Thyroid gland (tissue), 4 donors: ENCODE data around the gene HDGFL3. TPM values are rescaled to one million over a fixed set of nuclear protein-coding genes. Genes with fewer than 3 reads are reported as not detected.

Experiments used
- DNase-seq, 2 donors: peaks; one replicate each; pipeline ENCODE4 v3.0.0-alpha.2; 2019
- H3K27ac ChIP-seq, 3 donors: fragments of 200-600 bp; sonication (generic); 1 replicate in 2 of 3; 2 replicates in 1 of 3; pipeline ENCODE4 v1.5.1; 2016 to 2019; ENCODE audit warnings: mild to moderate bottlenecking in 1 of 3, moderate library complexity in 1 of 3
- H3K27me3 ChIP-seq: fragments of 200-600 bp; sonication (generic); one replicate; pipeline ENCODE4 v1.5.1; 2019
- H3K36me3 ChIP-seq, 2 donors: fragments of 200-600 bp; sonication (generic); one replicate each; pipeline ENCODE4 v1.5.1; 2016 to 2019
- H3K4me1 ChIP-seq, 2 donors: fragments of 200-600 bp; sonication (generic); one replicate each; pipeline ENCODE4 v1.5.1; 2017 to 2019
- H3K4me3 ChIP-seq, 3 donors: fragments of 200-600 bp; sonication (generic); replicated peaks in 1 of 3; 1 replicate in 2 of 3; 2 replicates in 1 of 3; pipeline ENCODE4 v1.5.1; 2016; ENCODE audit warnings: mild to moderate bottlenecking in 1 of 3
- H3K9me3 ChIP-seq: fragments of 200-600 bp; sonication (generic); one replicate; pipeline ENCODE4 v1.5.1; 2017
- CTCF ChIP-seq, 6 experiments: fragments of 200-600 bp in 3 of 6; fragments of 450-650 bp in 3 of 6; sonication (generic) in 3 of 6; IDR thresholded peaks; one replicate each; pipeline ENCODE4 v1.5.1; 2016 to 2019; ENCODE audit warnings: antibody characterized with exemption in 6 of 6, mild to moderate bottlenecking in 2 of 6, inconsistent platforms in 1 of 6, moderate library complexity in 1 of 6
- POLR2A ChIP-seq, 2 donors: fragments of 450-650 bp; IDR thresholded peaks; one replicate each; pipeline ENCODE4 v1.6.1; 2017; ENCODE audit warnings: antibody characterized with exemption in 2 of 2, mild to moderate bottlenecking in 2 of 2, moderate library complexity in 1 of 2
- WGBS, 2 donors: methylation state at CpG; one replicate each; pipeline ENCODE4 v1.1.5; 2017; 5-methylcytosine and 5-hydroxymethylcytosine counted together
- intact Hi-C: fragments of 100-400 bp; cut with DNase I; formaldehyde crosslinking; loops from one replicate; pipeline ENCODE4 v1.15.1; 2023
- total RNA-seq, 4 donors: library from RNA; depleted of rRNA; stranded (reverse); fragments of >200 nt; gene quantifications; one replicate each; pipeline ENCODE4 v1.2.3, GENCODE V29; 2016

HDGFL3 gene
- total RNA-seq, 4 donors from 2014 or later: 26.8 to 53.2 (median 41.5) TPM

GRCh38 chr15:83205725-83206324 is 1.8 kb downstream of the HDGFL3 start:
- peak overlapping the region in 1 of 3 donors; percentile 96 for H3K4me3 ChIP-seq
- H3K27ac ChIP-seq: peak overlapping the region; percentile 90 to 96 (median 91)
- no peak for DNase-seq
- WGBS, 2 donors: 44 to 47% methylated on average over 4 of the region's 4 CpGs
- intact Hi-C loops: loop anchor here (10.0 kb wide), 1 partner anchor 141 kb away; the partner anchor contains the start of gene BTBD1
- TF ChIP-seq CTCF (IDR thresholded peaks at IDR 0.05) (no peak), POLR2A (IDR thresholded peaks at IDR 0.05) (no peak)
- peaks cover 22 to 37% of the 10 kb centered on the region in 2 donors for H3K4me1 ChIP-seq
- H3K27me3 ChIP-seq: no peaks in the 10 kb centered on the region
- no peaks in the 10 kb centered on the region for H3K9me3 ChIP-seq
- H3K36me3 ChIP-seq: no peaks in the 10 kb centered on the region

- Histone ChIP-seq H3K27ac (peak overlapping the region in 1 of 3 donors; percentile 9), H3K36me3 (no peaks in the 10 kb centered on the region), H3K4me3 (no peak overlapping the region), H3K9me3 (no peaks in the 10 kb centered on the region), H3K27me3 (no peaks in the 10 kb centered on the region), H3K4me1 (peaks cover 22 to 37% of the 10 kb centered on the region in 2 donors)
- DNase-seq: peak in 1 of 2 donors; percentile 32
- TF ChIP-seq POLR2A (IDR thresholded peaks at IDR 0.05): no peak
- no peak for TF ChIP-seq CTCF (IDR thresholded peaks at IDR 0.05)
- WGBS, 2 donors: 58 to 64% methylated on average over 3 of the region's 3 CpGs
- intact Hi-C loops: loop anchor here (10.0 kb wide), 1 partner anchor 140 kb away; the partner anchor contains the start of gene BTBD1
These were observed 2.9 kb downstream of the HDGFL3 start for GRCh38 chr15:83204697-83205096.

GRCh38 chr15:83203543-83203942 is 4.1 kb downstream of the HDGFL3 start:
- WGBS, 2 donors: 93 to 94% methylated on average over 4 of the region's 4 CpGs
- no peak overlapping the region for H3K4me3 ChIP-seq
- H3K27me3 ChIP-seq: no peaks in the 10 kb centered on the region
- TF ChIP-seq CTCF (IDR thresholded peaks at IDR 0.05) (no peak), POLR2A (IDR thresholded peaks at IDR 0.05) (no peak)
- H3K36me3 ChIP-seq: no peaks in the 10 kb centered on the region
- DNase-seq: no peak
- no peak overlapping the region for H3K27ac ChIP-seq
- intact Hi-C loops: loop anchor here (10.0 kb wide), 1 partner anchor 139 kb away; the partner anchor contains the start of gene BTBD1
- H3K9me3 ChIP-seq: no peaks in the 10 kb centered on the region
- H3K4me1 ChIP-seq: peaks cover 22 to 36% of the 10 kb centered on the region in 2 donors

- Histone ChIP-seq H3K27me3 (no peaks in the 10 kb centered on the region), H3K4me1 (peaks cover 23 to 24% of the 10 kb centered on the region in 2 donors), H3K36me3 (no peaks in the 10 kb centered on the region), H3K9me3 (no peaks in the 10 kb centered on the region), H3K4me3 (no peak overlapping the region), H3K27ac (no peak overlapping the region)
- intact Hi-C loops: loop anchor here (10.0 kb wide), 1 partner anchor 136 kb away; the partner anchor contains the start of gene BTBD1
- TF ChIP-seq POLR2A (IDR thresholded peaks at IDR 0.05) (no peak), CTCF (IDR thresholded peaks at IDR 0.05) (no peak)
- DNase-seq: no peak
These were observed 7.0 kb downstream of the HDGFL3 start for GRCh38 chr15:83200589-83200988.

- peaks cover 20% of the 10 kb centered on the region in 2 donors for H3K4me1 ChIP-seq
- H3K27ac ChIP-seq: no peak overlapping the region
- no peak overlapping the region for H3K4me3 ChIP-seq
- TF ChIP-seq POLR2A (IDR thresholded peaks at IDR 0.05) (no peak), CTCF (IDR thresholded peaks at IDR 0.05) (no peak)
- DNase-seq: no peak
- H3K9me3 ChIP-seq: no peaks in the 10 kb centered on the region
- WGBS, 2 donors: 92 to 95% methylated on average over 7 of the region's 7 CpGs
- no peaks in the 10 kb centered on the region for H3K27me3 ChIP-seq
- intact Hi-C loops: loop anchor here (10.0 kb wide), 1 partner anchor 135 kb away; the partner anchor contains the start of gene BTBD1
- H3K36me3 ChIP-seq: no peaks in the 10 kb centered on the region
These were observed 7.5 kb downstream of the HDGFL3 start for GRCh38 chr15:83200162-83200561.
